Measurements from ENCODE around the gene SPSB2. TPM values are rescaled to one million over a fixed set of nuclear protein-coding genes. Genes with fewer than 3 reads are reported as not detected.
"Not testable (repeated sequence)": the region's sequence is repeated elsewhere in the genome, so short reads cannot be mapped to it uniquely, and the experiment has no call there.

SPSB2 gene
- 30.6 and 38.3 TPM in 2 replicates for total RNA-seq (2014; rRNA removed; shearing (Covaris generic))

- peak; percentile 92 for DNase-seq (ENCODE audit: low spot score)
- in situ Hi-C loops (cut with HindIII; ENCODE audit: low sequenced_read_pairs) = no loop called here
These were observed at the start of gene SPSB2 for GRCh38 chr12:6873094-6874014. Gene SPSB2 (minus strand): TSS chr12:6873303. CDS start chr12:6872901, 402 bp downstream.

- DNase-seq (ENCODE audit: low spot score) = no peak
These were observed 49.2 kb upstream of the SPSB2 start for GRCh38 chr12:6921996-6922946.

GRCh38 chr12:6921539-6921938 lies 48.4 kb upstream of the SPSB2 start:
- no peak for DNase-seq (ENCODE audit: low spot score)
- in situ Hi-C loops (cut with HindIII; ENCODE audit: low sequenced_read_pairs) = no loop called here

More at GRCh38 chr12:6921996-6922946, 49.2 kb upstream of the SPSB2 start:
- in situ Hi-C loops (cut with HindIII; ENCODE audit: low sequenced_read_pairs) = no loop called here

- in situ Hi-C loops (cut with HindIII; ENCODE audit: low sequenced_read_pairs) = no loop called here
- DNase-seq (ENCODE audit: low spot score) = no peak
These were observed 46.5 kb upstream of the SPSB2 start for GRCh38 chr12:6919588-6919987.

GRCh38 chr12:6917491-6918231 lies 44.6 kb upstream of the SPSB2 start:
- in situ Hi-C loops (cut with HindIII; ENCODE audit: low sequenced_read_pairs) = no loop called here
- no peak for DNase-seq (ENCODE audit: low spot score)

GRCh38 chr12:6916426-6917200 lies 43.5 kb upstream of the SPSB2 start:
- in situ Hi-C loops (cut with HindIII; ENCODE audit: low sequenced_read_pairs) = no loop called here
- DNase-seq (ENCODE audit: low spot score) = no peak

GRCh38 chr12:6915789-6916285 lies 42.7 kb upstream of the SPSB2 start:
- in situ Hi-C loops (cut with HindIII; ENCODE audit: low sequenced_read_pairs) = no loop called here
- no peak for DNase-seq (ENCODE audit: low spot score)

- in situ Hi-C loops (cut with HindIII; ENCODE audit: low sequenced_read_pairs) = no loop called here
- peak; percentile 64 for DNase-seq (ENCODE audit: low spot score)
These were observed 42.1 kb upstream of the SPSB2 start for GRCh38 chr12:6914947-6915788.

- peak; percentile 91 for DNase-seq (ENCODE audit: low spot score)
- in situ Hi-C loops (cut with HindIII; ENCODE audit: low sequenced_read_pairs) = no loop called here
These were observed 41.3 kb upstream of the SPSB2 start, which contains the start of gene ENO2 for GRCh38 chr12:6914246-6914946. Gene ENO2 (plus strand): TSS chr12:6914580. CDS start chr12:6915833, 1,253 bp downstream.

- DNase-seq (ENCODE audit: low spot score) = no peak
- in situ Hi-C loops (cut with HindIII; ENCODE audit: low sequenced_read_pairs) = no loop called here
These were observed 39.2 kb upstream of the SPSB2 start for GRCh38 chr12:6912164-6912935.

GRCh38 chr12:6909421-6910145 lies 36.5 kb upstream of the SPSB2 start:
- in situ Hi-C loops (cut with HindIII; ENCODE audit: low sequenced_read_pairs) = no loop called here

GRCh38 chr12:6908141-6908540 lies 35.0 kb upstream of the SPSB2 start:
- in situ Hi-C loops (cut with HindIII; ENCODE audit: low sequenced_read_pairs); DNase-seq (ENCODE audit: low spot score): not testable (repeated sequence)

More at GRCh38 chr12:6909421-6910145, 36.5 kb upstream of the SPSB2 start:
- DNase-seq (ENCODE audit: low spot score) = no peak

- in situ Hi-C loops (cut with HindIII; ENCODE audit: low sequenced_read_pairs) = no loop called here
- no peak for DNase-seq (ENCODE audit: low spot score)
These were observed 32.4 kb upstream of the SPSB2 start for GRCh38 chr12:6905414-6906040.

GRCh38 chr12:6904280-6905276 lies 31.5 kb upstream of the SPSB2 start, which contains the start of gene LRRC23:
Gene LRRC23 (plus strand): TSS chr12:6904822. CDS start chr12:6905634, 812 bp downstream.
- DNase-seq (ENCODE audit: low spot score) = peak; percentile 99
- in situ Hi-C loops (cut with HindIII; ENCODE audit: low sequenced_read_pairs) = no loop called here

All from G401 (cell line).